GM19239 (cell line): ENCODE results near the gene DPH2.

ENCODE experiments used
- DNase-seq: peaks from one replicate; pipeline ENCODE4 v3.0.0; 2011; ENCODE audit warnings: low spot score; ENCODE audit not compliant: insufficient read length
- FAIRE-seq: peaks from 2 replicates; lab custom pipeline; 2011; peaks lifted over from hg19 to GRCh38; lab: Jason Lieb, UNC

DPH2 gene

DNA sequence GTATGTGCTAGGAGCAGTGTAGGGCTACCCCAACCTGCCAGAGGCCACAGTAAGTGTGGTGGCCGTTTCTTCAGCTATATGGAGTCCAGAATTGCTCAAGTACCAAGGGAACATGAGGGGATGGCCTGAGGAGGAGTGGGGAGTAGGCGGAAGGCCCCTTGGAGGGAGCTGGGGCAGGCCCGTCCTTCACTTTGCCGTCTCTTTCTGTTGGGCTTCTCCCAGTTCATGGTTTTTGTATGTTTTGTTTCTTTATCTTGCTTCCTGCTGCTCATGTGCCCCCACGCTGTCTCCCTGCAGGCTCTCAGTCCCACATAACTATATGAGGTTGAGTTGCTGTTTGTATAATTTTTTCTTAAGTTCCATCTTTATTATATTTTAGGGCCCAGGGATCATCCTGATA, 5.9 kb upstream of the DPH2 start:
- DNase-seq: no peak

DNA sequence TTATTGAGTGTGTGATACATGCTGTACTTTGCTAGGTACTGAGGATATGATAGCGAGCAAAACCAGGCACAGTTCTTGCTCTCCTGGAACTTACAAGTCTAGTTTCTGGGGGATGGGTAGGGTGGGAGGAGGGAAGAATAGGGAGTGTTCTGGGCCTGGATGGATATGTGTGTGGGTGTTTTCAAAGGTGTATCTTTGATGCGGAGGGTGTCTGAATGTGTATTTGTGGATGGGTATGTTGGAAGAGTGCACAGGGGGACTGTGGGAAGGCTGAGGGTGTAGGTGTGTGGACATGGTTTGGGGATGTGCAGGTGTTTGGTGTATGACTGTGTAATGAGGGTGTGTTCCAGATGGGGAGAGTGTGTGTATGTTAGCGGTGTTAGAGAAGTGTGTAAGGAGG, 4.5 kb upstream of the DPH2 start:
- FAIRE-seq (no peak), DNase-seq (no peak)

More for the DNA sequence above, 5.9 kb upstream of the DPH2 start:
- no peak for FAIRE-seq

DNA sequence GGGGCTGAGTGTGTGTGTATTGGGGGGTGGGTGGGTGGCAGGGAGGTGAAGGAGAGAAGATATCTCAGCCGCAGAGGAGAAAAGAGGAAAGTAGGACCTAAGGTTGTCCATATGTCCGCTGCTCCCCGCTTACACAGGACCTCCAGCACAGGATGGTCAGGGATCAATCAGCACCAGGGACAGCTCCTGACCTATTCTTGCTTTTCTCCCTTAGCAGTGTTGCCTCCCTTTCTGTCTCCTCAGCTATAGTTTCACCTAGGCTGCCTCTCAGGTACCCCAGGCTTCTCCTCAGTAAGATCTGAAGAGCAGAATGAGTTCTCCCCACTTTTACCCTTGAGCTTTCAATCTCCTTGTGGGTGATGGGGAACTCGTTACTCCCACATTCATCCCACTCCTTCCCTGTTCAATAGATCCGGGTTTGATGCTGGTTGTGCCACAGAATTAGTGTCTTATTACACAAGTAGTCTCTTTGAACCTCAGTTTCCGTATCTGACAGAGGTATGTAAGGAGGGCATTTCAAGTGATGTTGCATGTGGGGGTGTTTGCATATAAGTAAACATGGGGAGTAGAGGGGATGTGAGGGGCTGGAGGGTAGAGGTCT, 1.4 kb upstream of the DPH2 start:
- DNase-seq: no peak
- no peak for FAIRE-seq

DNA sequence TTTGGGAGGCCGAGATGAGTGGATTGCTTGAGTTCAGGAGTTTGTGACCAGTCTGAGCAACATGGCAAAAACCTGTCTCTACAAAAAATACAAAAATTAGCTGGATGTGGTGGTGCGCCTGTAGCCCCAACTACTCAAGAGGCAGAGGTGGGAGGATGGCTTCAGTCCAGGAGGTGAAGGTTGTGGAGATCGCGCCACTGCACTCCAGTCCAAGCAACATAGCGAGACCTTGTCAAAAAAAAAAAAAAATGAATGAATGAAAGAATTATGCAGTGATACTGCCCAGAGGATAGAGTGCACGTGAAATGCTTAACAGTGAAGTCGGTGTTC, 429 bp upstream of the DPH2 start:
- DNase-seq (no peak), FAIRE-seq (no peak)

DNA sequence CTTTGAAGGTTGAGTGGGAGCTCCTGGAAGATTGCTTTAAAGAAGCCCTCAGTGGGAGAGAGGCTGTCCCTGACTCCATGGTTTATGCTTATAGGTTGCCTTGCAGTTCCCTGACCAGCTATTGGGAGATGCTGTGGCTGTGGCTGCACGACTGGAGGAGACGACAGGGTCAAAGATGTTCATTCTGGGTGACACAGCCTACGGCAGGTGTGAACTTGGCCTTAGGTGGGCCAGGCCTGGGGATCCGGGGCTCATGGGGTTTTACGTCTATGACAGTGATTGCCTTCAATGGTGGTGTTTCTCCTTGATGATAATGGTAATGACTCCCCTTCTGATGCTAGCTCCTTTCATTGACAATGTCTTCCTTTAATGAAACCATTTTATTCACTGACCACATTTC, 692 bp downstream of the DPH2 start:
- FAIRE-seq (peak; percentile 42), DNase-seq (no peak)

DNA sequence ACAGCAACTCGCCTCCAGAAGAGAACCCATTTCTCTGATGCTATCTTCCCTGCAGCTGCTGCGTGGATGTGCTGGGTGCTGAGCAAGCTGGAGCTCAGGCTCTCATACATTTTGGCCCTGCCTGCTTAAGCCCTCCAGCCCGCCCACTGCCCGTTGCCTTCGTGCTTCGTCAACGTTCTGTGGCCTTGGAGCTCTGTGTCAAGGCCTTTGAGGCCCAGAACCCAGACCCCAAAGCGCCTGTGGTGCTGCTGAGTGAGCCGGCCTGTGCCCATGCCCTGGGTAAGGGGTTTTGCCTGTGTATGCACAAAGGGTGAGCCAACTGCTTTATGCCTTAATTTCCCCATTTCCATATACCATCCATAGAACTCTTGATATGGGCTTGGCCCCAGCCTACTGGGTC, 1.1 kb downstream of the DPH2 start:
- DNase-seq (no peak), FAIRE-seq (no peak)

DNA sequence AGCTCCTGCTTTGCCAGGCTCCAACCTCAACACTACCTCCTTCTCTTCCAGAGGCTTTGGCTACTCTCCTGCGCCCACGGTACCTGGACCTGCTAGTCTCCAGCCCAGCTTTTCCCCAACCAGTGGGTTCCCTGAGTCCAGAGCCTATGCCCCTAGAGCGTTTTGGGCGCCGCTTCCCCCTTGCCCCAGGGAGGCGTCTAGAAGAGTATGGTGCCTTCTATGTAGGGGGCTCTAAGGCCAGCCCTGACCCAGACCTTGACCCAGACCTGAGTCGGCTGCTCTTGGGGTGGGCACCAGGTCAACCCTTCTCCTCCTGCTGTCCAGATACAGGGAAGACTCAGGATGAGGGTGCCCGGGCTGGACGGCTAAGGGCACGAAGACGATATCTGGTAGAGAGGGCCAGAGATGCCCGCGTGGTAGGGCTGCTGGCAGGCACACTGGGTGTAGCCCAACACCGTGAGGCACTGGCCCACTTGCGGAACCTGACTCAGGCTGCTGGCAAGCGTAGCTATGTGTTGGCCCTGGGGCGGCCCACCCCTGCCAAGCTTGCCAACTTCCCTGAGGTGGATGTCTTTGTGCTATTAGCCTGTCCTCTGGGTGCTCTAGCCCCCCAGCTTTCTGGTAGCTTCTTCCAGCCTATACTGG, 1.6 kb downstream of the DPH2 start:
- FAIRE-seq (no peak), DNase-seq (no peak)

DNA sequence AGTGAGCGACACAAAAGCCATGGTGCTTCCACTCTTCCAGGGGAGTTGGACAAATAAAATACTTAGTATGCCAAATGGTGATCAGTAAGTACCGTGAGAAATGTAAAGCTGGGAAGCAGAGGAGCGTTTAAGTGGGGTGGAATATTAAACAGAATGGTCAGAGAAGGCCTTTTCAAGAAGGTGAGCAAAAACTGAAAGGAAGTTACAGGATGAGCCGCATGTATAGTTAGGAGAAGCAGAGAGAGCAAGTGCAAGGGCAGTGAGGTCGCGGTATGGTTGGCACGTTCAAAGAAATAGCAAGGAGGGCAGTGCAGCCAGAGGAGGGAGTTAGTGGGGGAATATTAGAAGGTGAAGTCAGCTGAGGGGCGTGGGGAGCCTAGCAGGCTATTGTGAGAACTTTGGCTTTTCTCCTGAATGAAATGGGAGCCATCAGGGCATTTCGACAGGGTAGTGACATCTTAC, 4.2 kb downstream of the DPH2 start:
- DNase-seq: no peak

DNA sequence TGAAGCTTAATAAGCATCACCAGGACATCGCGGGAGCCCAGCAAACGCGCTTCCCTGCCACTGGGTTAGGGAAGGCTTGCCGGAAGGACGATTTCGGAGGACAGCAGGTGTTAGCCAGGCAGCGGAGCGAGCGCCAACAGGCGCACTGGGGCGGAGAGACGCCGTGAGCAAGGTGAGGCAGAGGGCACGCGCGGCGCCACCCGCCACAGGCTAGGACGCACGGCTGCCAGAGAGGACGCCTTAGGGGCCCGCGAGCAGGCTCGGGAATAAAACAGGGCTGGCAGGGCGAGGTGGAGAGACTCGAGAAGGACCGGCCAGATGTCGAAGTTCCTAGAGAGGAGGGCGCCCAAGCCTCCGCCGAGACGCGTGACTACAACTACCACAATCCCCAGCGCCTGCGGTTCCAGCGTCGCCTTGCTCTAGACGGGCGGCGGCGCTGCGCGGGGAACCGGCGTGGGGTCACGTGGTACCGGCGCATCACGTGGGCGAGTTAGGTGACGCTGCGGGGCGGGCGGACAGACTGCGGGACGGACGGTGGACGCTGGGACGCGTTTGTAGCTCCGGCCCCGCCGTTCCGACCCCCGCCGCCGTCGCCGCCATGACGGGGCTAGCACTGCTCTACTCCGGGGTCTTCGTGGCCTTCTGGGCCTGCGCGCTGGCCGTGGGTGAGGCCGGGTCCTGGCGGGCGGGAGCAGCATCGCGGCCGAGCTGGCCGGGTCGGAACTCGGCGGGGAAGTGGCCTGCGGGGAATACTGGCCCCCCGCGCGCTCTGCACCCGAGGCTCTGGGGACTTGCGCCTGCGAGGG, 4.8 kb downstream of the DPH2 start, which contains the start of gene ATP6V0B:
TSS of gene ATP6V0B (plus strand) at position 518 of the 806 bp plus-strand sequence. CDS start at position 599, 81 bp downstream.
- DNase-seq (peak; percentile 95), FAIRE-seq (peak; percentile 97)

More for the DNA sequence above, 4.2 kb downstream of the DPH2 start:
- FAIRE-seq: no peak

DNA sequence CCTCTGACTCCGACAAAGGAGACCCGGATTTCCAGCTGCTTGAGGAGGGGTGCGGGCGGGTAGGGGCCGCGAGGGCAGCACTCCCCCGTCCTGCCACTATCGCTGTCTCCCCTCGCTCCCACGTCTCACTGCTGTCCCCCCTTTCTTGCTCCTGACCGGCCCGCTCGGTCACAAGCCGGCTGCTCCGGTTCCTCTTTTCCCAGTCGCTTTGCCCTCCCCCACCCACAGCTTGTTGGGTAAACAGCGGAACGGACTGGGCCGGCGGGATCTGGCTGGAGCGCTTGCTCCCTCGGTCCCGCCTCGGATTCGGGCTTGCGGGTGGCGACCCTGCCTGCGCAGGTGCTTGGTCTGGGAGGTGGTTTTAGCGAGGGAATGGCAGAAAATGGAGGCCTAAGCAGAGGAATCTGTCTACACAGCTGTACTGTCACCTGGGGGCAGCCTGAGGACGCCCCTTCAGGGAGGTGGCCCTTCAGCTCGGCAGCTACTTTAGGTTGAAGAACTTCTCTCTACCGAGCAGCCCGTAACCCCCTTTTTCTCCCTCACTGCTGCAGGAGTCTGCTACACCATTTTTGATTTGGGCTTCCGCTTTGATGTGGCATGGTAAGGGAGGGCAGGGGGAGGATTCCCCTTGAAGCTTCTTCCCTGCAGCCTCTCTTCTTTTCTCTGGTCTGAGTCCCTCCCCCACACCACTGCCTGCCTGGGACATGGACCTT, 5.6 kb downstream of the DPH2 start:
- FAIRE-seq: peak; percentile 35
- DNase-seq: peak; percentile 35

DNA sequence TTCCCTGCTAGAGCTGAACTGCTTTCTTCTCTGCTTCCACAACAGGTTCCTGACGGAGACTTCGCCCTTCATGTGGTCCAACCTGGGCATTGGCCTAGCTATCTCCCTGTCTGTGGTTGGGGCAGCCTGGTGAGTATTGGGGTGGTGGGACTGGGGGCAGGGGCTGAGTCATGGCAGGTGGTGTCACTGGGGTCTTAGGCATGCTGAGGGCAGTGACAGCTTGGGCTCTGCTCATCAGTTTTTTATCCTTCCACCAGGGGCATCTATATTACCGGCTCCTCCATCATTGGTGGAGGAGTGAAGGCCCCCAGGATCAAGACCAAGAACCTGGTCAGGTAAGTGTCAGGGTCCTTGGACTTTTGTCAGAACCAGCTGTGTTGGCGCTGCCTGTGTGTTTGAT, 6.2 kb downstream of the DPH2 start:
- DNase-seq: no peak
- FAIRE-seq: no peak

DNA sequence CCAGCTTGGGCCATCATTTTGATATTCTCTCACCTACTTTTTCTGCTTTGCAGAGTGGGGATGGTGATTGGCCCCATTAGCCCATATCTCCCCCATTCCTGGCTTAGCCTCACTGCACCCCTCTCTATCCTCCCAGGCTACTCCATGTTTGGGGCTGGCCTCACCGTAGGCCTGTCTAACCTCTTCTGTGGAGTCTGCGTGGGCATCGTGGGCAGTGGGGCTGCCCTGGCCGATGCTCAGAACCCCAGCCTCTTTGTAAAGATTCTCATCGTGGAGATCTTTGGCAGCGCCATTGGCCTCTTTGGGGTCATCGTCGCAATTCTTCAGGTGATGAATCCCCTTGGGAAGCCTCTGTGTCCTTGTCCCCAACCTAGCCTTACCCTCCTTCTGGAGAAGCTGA, 7.1 kb downstream of the DPH2 start:
- FAIRE-seq (no peak), DNase-seq (no peak)

DNA sequence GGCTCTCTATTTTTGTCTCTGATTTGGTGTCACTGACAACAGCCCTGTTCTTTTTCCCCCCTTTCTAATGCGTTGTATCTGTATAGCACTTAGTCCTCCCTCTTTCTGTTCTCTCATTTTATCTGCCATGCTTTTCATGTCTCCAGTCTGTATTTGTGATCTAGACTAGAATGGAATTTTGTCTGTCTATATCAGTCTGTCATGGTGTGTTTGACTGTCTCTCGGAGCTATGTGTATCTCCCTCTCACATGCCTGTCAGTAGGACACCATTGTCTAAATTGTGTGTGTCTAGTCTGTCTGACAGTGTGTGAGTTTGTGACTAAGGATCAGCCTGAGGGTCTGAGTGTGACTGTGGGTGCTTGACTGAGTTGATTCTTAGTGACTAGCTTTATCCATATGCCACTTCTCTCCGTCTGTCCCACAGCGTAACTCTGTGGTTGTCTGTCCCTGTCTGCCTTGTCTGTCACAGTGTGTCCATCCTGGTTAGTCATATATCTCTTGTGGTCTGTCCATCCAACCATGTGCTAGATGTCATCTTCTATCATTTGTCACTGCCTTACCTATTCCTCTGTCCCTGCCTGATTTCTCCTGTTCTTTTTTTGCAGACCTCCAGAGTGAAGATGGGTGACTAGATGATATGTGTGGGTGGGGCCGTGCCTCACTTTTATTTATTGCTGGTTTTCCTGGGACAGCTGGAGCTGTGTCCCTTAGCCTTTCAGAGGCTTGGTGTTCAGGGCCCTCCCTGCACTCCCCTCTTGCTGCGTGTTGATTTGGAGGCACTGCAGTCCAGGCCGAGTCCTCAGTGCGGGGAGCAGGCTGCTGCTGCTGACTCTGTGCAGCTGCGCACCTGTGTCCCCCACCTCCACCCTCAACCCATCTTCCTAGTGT, 7.8 kb downstream of the DPH2 start:
- FAIRE-seq (no peak), DNase-seq (no peak)

DNA sequence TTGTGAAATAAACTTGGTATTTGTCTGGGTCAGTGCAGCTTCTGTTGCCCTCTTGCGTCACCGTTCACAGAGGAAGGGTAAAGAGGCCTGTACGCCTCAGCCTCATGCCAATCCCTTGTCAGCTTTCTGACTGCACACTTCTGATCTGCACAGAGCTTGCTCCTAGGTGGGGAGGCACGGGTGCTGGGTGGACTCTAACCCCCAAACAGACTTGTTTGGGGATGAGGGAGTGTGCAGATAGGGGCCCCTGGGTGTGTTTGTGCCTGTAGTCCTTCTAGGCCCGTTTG, 8.4 kb downstream of the DPH2 start:
- DNase-seq (no peak), FAIRE-seq (no peak)

DNA sequence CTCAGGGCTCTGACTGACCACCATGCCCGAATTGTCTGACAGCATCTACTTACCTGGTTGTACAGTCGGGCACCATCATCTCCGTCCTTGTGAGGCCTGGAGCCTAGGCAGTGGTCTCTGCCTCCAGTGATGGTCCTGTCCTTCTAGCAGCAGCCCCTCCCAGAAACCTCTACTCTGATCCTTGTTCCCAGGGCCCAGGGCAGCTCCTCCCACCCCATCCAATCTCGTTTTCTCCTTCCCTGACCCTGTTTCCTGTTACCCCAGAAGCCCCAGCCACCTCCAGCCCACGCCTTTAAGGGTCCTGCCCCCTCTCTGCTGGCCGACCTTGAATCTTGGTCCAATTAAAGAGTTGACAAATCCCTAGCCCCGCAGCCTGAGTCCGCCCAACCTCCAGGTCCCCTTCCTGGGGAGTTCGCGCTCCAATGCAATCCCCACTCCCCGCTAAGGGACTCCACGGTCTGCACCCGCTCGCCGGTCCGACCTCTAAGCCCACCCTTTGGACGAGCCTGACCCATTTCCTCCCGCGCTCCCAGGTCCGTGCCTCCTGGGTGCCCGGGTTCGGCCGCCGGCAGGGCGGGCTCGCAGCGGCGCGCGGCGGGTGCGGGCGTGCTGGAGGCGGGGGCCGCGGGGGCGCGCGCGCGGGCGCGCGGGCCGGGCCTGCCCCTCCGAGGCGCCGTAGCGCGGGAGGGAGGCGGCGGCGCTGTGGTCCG, 8.9 kb downstream of the DPH2 start, which contains the start of gene B4GALT2:
TSS of gene B4GALT2 (plus strand) at position 660 of the 710 bp plus-strand sequence. CDS start 1,951 bp downstream, outside the sequence.
- FAIRE-seq: peak; percentile 72

DNA sequence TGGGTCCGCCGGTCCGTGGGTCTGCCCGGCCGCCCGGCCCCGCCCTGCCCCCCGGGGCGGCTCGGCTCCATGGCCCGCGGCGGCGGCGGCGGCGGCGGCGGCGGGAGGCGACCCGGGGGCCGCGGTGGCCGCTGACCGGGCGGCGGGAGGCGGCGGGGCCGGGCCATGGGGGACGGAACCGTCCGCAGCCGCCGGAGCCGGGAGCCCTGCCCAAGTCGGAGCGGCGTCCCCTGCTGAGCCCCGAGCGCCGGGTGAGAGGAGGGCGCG, 9.4 kb downstream of the DPH2 start:
- FAIRE-seq: no peak
- no peak for DNase-seq

More for the DNA sequence above, 8.9 kb downstream of the DPH2 start, which contains the start of gene B4GALT2:
- peak; percentile 85 for DNase-seq

DNA sequence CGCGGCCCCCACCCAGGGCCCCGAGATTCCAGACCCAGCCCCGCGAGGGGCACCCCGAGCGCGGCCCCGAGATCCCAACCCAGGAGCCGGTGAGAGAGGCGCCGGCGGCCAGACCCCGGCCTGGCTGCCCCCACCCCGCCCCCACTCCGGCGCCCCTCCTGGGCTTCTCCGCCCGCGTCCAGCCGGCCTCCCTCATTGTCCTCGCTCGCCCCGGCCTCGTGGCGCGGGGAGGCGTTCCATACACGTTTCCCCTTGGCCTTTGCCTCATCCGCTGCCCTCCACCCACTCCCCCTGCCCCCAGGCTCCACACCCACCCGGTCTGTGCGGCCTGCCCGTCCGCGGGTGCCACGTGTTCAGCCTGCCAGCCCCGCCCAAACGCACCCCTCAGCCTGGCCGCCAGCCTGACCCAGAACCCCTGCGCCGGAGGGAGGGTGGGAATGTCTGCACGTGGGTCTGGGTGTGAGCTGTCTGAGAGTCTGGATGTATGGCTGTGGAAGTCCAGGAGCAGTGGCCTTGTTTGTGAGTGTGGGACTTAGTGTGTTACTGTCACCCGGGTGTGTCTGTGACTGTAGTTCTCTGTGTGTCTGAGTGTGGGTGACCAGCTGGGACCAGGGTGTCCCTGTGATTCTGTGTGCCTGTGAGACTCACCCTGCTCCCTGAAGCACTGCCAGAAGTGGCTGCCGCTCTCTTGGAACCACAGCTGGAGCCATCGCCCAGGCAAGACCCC, 9.9 kb downstream of the DPH2 start:
- FAIRE-seq (peak; percentile 69), DNase-seq (peak; percentile 66)

DNA sequence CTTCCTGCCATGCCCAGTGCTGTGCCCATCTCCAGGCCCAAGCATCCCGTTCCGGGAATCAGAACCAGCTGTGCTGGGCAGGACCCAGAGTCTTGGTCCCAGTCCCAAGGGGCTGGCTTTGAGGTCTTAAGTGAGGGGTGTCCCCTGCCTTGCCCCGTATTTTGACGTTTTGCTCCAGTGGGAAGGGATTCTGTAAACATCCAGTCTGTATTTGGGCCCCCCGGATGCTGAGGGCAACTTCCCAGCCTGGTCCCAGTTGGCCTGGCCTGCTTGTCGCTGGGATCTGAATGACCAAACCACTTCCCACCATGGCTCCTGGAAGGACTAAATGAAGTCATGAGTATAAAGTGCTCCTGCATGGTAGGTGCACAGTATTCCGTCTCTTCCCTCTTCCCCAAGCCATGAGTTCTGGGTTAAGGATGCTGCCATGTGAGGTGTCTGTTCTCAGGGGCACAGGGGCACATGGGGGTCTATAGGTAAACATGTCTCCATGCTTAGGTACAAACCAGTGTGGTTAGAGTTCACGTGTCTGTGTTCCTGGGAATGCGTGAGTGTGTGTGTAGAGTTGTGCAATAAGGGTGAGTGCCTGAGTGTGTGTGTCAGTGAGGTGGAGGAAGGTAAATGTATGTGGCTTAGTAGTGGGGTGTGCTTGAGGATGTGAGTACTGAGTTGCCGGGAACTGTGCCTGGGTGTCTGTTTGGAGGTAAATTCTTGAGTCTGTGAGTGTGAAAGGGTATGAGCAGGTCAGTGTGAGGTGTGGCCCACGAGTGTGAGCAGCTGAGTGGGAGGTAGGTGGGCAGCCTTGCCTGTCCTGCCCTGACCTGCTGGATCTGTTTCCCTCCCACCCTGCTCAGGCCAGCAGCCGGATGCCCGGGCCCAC, 10.7 kb downstream of the DPH2 start:
- FAIRE-seq: no peak

More for the DNA sequence above, 10.7 kb downstream of the DPH2 start:
- no peak for DNase-seq
